HEK293T (cell line): ENCODE data around the gene IQSEC1.

Experiments used
- BHLHE40 ChIP-seq: fragments of 450-650 bp; IDR thresholded peaks from 2 replicates; pipeline ENCODE4 v1.6.1; 2016; ENCODE audit warnings: mild to moderate bottlenecking, moderate library complexity, borderline replicate concordance
- FOXA1 ChIP-seq: fragments of 450-650 bp; IDR thresholded peaks from 2 replicates; pipeline ENCODE4 v1.6.1; 2016; ENCODE audit warnings: mild to moderate bottlenecking
- FOXK2 ChIP-seq: fragments of 450-650 bp; IDR thresholded peaks from 2 replicates; pipeline ENCODE4 v1.6.1; 2016; ENCODE audit warnings: mild to moderate bottlenecking
- SP1 ChIP-seq: fragments of 450-650 bp; IDR thresholded peaks from 2 replicates; pipeline ENCODE4 v1.6.1; 2017
- TARDBP ChIP-seq: fragments of 450-650 bp; IDR thresholded peaks from 2 replicates; pipeline ENCODE4 v1.6.1; 2016
- ZNF384 ChIP-seq: fragments of 450-650 bp; IDR thresholded peaks from 2 replicates; pipeline ENCODE4 v1.6.1; 2016

GRCh38 chr3:13034861-13035260 lies 38.4 kb downstream of the IQSEC1 start:
- no peak for TF ChIP-seq SP1
- no peak for TF ChIP-seq FOXK2
- TF ChIP-seq ZNF384 = no peak
- TF ChIP-seq TARDBP = no peak
- TF ChIP-seq FOXA1 = no peak
- no peak for TF ChIP-seq BHLHE40
